NCI-H2107 treated with DMSO at 0.1 percent for 48 hours (cell line): Measurements from ENCODE around the gene ZNF738.

Experiments used
- DNase-seq: peaks from one replicate; lab custom pipeline; 2025; ENCODE audit not compliant: unreplicated experiment; lab: John Stamatoyannopoulos, UW

The ZNF738 gene

DNA sequence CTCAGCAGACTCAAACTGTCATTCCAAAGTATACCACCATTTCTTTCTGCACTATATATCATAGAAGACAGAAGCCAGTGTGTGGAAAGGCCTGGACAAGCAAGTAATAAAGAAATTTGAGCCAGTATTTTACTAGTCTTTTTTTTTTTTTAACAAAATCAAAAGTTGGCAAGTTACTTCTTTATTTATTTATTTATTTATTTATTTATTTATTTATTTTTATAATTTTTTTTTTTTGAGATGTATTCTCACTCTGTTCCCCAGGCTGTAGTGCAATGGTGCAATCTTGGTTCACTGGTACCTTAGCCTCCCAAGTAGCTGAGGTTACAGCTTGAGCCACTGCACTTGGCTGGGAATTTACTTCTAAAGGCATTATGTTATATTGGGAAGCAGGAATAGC, 63.4 kb downstream of the ZNF738 start:
- DNase-seq, result no peak

DNA sequence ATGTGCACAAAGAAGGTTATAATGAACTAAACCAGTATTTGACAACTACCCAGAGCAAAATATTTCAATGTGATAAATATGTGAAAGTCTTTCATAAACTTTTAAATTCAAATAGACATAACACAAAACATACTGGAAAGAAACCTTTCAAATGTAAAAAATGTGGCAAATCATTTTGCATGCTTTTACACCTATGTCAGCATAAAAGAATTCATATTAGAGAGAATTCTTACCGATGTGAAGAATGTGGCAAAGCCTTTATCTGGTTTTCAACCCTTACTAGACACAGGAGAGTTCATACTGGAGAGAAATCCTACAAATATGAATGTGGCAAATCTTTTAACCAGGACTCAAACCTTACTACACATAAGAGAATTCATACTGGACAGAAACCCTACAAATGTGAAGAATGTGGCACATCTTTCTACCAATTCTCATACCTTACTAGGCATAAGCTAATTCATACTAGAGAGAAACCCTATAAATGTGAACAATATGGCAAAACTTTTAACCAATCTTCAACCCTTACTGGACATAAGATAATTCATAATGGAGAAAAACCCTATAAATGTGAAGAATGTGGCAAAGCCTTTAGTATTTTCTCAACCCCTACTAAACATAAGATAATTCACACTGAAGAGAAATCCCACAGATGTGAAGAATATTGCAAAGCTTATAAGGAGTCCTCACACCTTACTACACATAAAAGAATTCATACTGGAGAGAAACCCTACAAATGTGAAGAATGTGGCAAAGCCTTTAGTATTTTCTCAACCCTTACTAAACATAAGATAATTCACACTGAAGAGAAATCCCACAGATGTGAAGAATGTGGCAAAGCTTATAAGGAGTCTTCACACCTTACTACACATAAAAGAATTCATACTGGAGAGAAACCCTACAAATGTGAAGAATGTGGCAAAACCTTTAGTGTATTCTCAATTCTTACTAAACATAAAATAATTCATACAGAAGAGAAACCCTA, 64.5 kb downstream of the ZNF738 start:
- no peak for DNase-seq
